Measurements from ENCODE around the gene NLRP5. TPM values are rescaled to one million over a fixed set of nuclear protein-coding genes. Genes with fewer than 3 reads are reported as not detected.

The NLRP5 gene
- total RNA-seq, 4 donors from 2014 or later: 0.35 TPM; not detected in 3

DNA sequence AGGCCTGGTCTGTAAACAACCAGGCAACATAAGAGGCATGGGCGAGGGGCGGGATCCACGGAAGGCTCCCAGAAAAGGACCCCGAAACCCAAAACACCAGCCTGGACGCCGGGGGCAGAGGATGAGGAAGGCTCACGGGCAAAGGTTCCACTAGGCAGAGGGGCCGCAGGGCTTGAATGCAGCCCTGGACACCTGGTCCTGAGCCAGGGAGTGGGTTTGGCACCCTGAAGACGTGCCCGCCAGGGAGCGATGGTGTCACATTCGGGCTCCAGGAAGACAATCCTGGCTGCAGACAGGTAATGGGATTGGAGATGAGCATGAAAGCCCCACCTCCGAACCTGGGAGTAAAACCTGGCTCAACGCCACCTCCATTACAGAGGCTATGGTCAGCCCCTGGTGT is 102.8 kb downstream of the NLRP5 start:
- no peaks in the 10 kb centered on the region for H3K9me3 ChIP-seq
- H3K4me1 ChIP-seq: no peaks in the 10 kb centered on the region
- intact Hi-C loops (cut with DNase I; ENCODE audit: low total_unique reads): loop anchor here (10.0 kb wide), 1 partner anchor 545 kb away; no protein-coding TSS in a partner anchor
- H3K27me3 ChIP-seq: no peaks in the 10 kb centered on the region
- no peak for DNase-seq
- no peak overlapping the region for H3K27ac ChIP-seq
- H3K4me3 ChIP-seq: no peak overlapping the region
- no peak for TF ChIP-seq POLR2A (IDR thresholded peaks at IDR 0.05)
- TF ChIP-seq, protein P1, sequence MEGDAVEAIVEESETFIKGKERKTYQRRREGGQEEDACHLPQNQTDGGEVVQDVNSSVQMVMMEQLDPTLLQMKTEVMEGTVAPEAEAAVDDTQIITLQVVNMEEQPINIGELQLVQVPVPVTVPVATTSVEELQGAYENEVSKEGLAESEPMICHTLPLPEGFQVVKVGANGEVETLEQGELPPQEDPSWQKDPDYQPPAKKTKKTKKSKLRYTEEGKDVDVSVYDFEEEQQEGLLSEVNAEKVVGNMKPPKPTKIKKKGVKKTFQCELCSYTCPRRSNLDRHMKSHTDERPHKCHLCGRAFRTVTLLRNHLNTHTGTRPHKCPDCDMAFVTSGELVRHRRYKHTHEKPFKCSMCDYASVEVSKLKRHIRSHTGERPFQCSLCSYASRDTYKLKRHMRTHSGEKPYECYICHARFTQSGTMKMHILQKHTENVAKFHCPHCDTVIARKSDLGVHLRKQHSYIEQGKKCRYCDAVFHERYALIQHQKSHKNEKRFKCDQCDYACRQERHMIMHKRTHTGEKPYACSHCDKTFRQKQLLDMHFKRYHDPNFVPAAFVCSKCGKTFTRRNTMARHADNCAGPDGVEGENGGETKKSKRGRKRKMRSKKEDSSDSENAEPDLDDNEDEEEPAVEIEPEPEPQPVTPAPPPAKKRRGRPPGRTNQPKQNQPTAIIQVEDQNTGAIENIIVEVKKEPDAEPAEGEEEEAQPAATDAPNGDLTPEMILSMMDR (IDR thresholded peaks at IDR 0.05): no peak
- no peaks in the 10 kb centered on the region for H3K36me3 ChIP-seq

DNA sequence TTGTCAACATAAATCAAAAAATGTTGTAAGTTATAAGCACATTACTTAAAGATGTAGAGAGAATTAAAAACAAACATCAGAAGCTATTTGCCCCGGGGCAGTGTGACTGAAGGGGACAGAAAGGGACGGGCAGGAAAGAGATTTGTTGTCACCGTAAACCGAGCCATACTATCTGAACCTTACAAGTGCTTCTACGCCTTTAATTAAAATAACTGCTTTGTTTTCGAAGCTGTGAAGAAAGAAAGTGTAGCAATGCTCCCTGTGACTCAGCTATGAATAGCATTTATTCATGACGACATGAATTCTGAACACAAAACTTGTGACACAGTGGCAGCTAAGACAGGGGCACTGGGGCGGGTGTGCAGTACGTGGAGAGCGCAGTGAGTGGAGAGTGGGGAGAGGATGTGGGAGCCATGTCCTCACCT is 104.5 kb downstream of the NLRP5 start:
- intact Hi-C loops (cut with DNase I; ENCODE audit: low total_unique reads): no loop called here
- Histone ChIP-seq H3K36me3 (no peaks in the 10 kb centered on the region), H3K27ac (peak overlapping the region in 1 of 2 donors; percentile 35), H3K4me3 (no peak overlapping the region), H3K27me3 (no peaks in the 10 kb centered on the region), H3K9me3 (no peaks in the 10 kb centered on the region), H3K4me1 (no peaks in the 10 kb centered on the region)
- no peak for TF ChIP-seq POLR2A (IDR thresholded peaks at IDR 0.05)
- TF ChIP-seq, protein P1 (IDR thresholded peaks at IDR 0.05): no peak
- DNase-seq: no peak

DNA sequence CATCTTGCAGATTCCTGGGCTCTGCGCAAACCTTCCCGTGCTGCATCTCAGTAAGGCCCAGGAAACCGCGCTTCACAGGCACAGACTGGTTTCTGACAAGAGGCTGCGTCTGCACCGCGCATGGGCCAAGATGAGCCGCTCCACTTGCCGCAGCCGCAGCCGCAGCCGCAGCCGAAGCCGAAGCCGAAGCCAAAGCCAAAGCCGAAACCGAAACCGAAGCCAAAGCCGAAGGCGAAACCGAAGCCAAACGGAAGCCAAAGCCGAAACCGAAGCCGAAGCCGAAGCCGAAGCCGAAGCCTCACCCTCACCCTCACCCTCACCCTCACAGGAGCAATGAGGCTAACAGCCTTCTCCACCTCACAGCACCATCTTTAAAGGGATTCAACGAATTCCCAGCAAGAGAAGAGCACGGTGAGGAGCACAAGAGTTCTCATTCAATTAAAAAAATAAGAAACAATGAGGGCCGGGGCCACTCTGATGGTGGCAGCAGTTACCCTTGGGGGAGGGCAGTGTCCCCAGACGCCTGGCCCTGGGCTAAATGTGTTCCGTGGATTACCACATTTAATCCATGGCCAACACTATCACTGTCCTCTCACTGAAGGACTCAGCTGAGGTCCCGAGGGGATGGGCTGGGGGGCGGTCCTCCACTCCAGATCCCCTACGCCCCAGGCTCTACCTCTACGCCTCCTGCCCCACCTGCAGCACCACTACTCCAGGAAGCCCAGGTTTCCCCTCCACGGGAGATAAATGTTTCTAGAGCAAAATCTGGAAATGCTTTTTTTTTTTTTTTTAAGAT is 105.4 kb downstream of the NLRP5 start:
- no peaks in the 10 kb centered on the region for H3K27me3 ChIP-seq
- intact Hi-C loops (cut with DNase I; ENCODE audit: low total_unique reads): no loop called here
- no peak overlapping the region for H3K4me3 ChIP-seq
- no peaks in the 10 kb centered on the region for H3K4me1 ChIP-seq
- no peaks in the 10 kb centered on the region for H3K36me3 ChIP-seq
- no peak for DNase-seq
- H3K9me3 ChIP-seq: no peaks in the 10 kb centered on the region
- TF ChIP-seq, protein P1 (IDR thresholded peaks at IDR 0.05): no peak
- TF ChIP-seq POLR2A (IDR thresholded peaks at IDR 0.05): no peak
- peak overlapping the region in 1 of 2 donors; percentile 35 for H3K27ac ChIP-seq

DNA sequence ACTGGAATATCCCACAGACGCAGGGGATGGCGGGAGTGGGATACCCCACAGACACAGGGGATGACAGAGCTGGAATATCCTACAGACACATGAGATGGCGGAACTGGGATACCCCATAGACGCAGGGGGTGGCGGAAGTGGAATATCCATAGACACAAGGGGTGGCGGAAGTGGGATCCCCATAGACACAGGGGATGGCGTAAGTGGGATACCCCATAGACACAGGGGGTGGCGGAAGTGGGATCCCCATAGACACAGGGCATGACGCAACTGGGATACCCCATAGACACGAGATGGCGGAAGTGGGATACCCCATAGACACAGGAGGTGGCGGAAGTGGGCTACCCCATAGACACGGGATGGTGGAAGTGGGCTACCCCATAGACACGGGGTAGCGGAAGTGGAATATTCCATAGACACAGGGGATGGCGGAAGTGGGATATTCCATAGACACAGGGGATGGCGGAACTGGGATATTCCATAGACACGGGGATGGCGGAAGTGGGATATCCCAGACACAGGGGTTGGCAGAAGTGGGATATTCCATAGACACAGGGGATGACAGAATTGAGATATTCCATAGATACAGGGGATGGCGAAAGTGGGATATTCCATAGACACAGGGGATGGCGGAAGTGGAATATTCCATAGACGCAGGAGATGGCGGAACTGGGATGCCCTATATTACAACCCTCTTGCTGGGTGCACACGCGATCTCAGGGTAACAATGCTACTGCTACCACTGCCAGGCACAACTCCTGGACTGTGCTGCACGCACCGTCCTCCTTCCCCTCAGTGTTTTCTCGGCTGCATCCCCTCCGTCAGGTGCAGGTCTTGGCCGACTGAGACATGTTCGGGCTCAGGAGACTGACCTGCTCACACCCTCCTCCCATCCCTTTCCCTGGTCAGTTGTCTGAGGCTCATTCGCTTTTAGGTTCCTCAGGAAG is 106.4 kb downstream of the NLRP5 start:
- H3K4me1 ChIP-seq: no peaks in the 10 kb centered on the region
- TF ChIP-seq, protein P1 (IDR thresholded peaks at IDR 0.05): no peak
- TF ChIP-seq POLR2A (IDR thresholded peaks at IDR 0.05): no peak
- no peak overlapping the region for H3K4me3 ChIP-seq
- no peak overlapping the region for H3K27ac ChIP-seq
- no peaks in the 10 kb centered on the region for H3K27me3 ChIP-seq
- intact Hi-C loops (cut with DNase I; ENCODE audit: low total_unique reads): no loop called here
- H3K9me3 ChIP-seq: no peaks in the 10 kb centered on the region
- H3K36me3 ChIP-seq: no peaks in the 10 kb centered on the region
- DNase-seq: no peak

Measured in uterus (tissue), 4 donors.